ENCODE measurements around the gene MALSU1.

MALSU1 gene

GRCh38 chr7:23356168-23356567 lies 57.0 kb downstream of the MALSU1 start:
- TF ChIP-seq POLR2A (IDR thresholded peaks at IDR 0.05; ENCODE audit: low read depth, low read length) (no peak), TAF1 (IDR thresholded peaks at IDR 0.05; ENCODE audit: borderline replicate concordance, low read depth, low read length) (no peak), POLR2AphosphoS5 (IDR thresholded peaks at IDR 0.05; ENCODE audit: low read depth, low read length) (no peak)
- FAIRE-seq (no peak), DNase-seq (ENCODE audit: insufficient read length) (no peak)

GRCh38 chr7:23356726-23357125 lies 57.6 kb downstream of the MALSU1 start:
- no peak for TF ChIP-seq POLR2AphosphoS5 (IDR thresholded peaks at IDR 0.05; ENCODE audit: low read depth, low read length)
- TF ChIP-seq TAF1 (IDR thresholded peaks at IDR 0.05; ENCODE audit: borderline replicate concordance, low read depth, low read length): no peak
- no peak for TF ChIP-seq POLR2A (IDR thresholded peaks at IDR 0.05; ENCODE audit: low read depth, low read length)
- FAIRE-seq (peak; percentile 64), DNase-seq (ENCODE audit: insufficient read length) (no peak)

GRCh38 chr7:23357190-23358093 lies 58.3 kb downstream of the MALSU1 start:
- FAIRE-seq: peak; percentile 58
- DNase-seq (ENCODE audit: insufficient read length): no peak
- TF ChIP-seq POLR2A (IDR thresholded peaks at IDR 0.05; ENCODE audit: low read depth, low read length) (no peak), TAF1 (IDR thresholded peaks at IDR 0.05; ENCODE audit: borderline replicate concordance, low read depth, low read length) (no peak), POLR2AphosphoS5 (IDR thresholded peaks at IDR 0.05; ENCODE audit: low read depth, low read length) (no peak)

GRCh38 chr7:23358152-23358674 lies 59.1 kb downstream of the MALSU1 start:
- no peak for TF ChIP-seq POLR2A (IDR thresholded peaks at IDR 0.05; ENCODE audit: low read depth, low read length)
- TF ChIP-seq POLR2AphosphoS5 (IDR thresholded peaks at IDR 0.05; ENCODE audit: low read depth, low read length): no peak
- TF ChIP-seq TAF1 (IDR thresholded peaks at IDR 0.05; ENCODE audit: borderline replicate concordance, low read depth, low read length): no peak
- DNase-seq (ENCODE audit: insufficient read length) (no peak), FAIRE-seq (no peak)
